ES-I3 (cell line): ENCODE data around the gene WDR33.
"Not testable (repeated sequence)": the region's sequence is repeated elsewhere in the genome, so short reads cannot be mapped to it uniquely, and the experiment has no call there.

Experiments
- H3K36me3 ChIP-seq: 2 replicates; pipeline ENCODE4 v1.6.1; 2013; ENCODE audit warnings: mild to moderate bottlenecking, low read length, control low read depth, moderate library complexity; ENCODE audit not compliant: insufficient read depth
- H3K4me1 ChIP-seq: 2 replicates; pipeline ENCODE4 v1.6.1; 2013; ENCODE audit warnings: mild to moderate bottlenecking, control low read depth, low read length; ENCODE audit not compliant: insufficient read depth
- H3K9ac ChIP-seq: 2 replicates; pipeline ENCODE4 v1.6.1; 2013; ENCODE audit warnings: low read depth, mild to moderate bottlenecking, low read length, moderate library complexity
- H3K9me3 ChIP-seq: 2 replicates; pipeline ENCODE4 v1.6.1; 2013; ENCODE audit warnings: mild to moderate bottlenecking, low read length, moderate library complexity; ENCODE audit not compliant: control insufficient read depth, insufficient read depth

WDR33 gene

GRCh38 chr2:127762846-127763245 is 48.1 kb downstream of the WDR33 start:
- H3K4me1 ChIP-seq = no peaks in the 10 kb centered on the region
- peaks cover 32% of the 10 kb centered on the region for H3K36me3 ChIP-seq
- H3K9me3 ChIP-seq = no peaks in the 10 kb centered on the region
- no peak overlapping the region for H3K9ac ChIP-seq

GRCh38 chr2:127762441-127762840 is 48.5 kb downstream of the WDR33 start:
- Histone ChIP-seq H3K4me1 (no peaks in the 10 kb centered on the region), H3K36me3 (peaks cover 32% of the 10 kb centered on the region), H3K9ac (no peak overlapping the region)

GRCh38 chr2:127759931-127760330 is 51.0 kb downstream of the WDR33 start:
- no peak overlapping the region for H3K9ac ChIP-seq

More at GRCh38 chr2:127762441-127762840, 48.5 kb downstream of the WDR33 start:
- no peaks in the 10 kb centered on the region for H3K9me3 ChIP-seq

GRCh38 chr2:127754186-127754585 is 56.8 kb downstream of the WDR33 start:
- Histone ChIP-seq H3K4me1 (no peaks in the 10 kb centered on the region), H3K9me3 (no peaks in the 10 kb centered on the region), H3K9ac (no peak overlapping the region), H3K36me3 (no peaks in the 10 kb centered on the region; the same call in 1 of the 2 replicates)

More at GRCh38 chr2:127759931-127760330, 51.0 kb downstream of the WDR33 start:
- Histone ChIP-seq H3K9me3 (no peaks in the 10 kb centered on the region), H3K36me3 (peaks cover 29% of the 10 kb centered on the region), H3K4me1 (no peaks in the 10 kb centered on the region)

GRCh38 chr2:127753374-127753773 is 57.6 kb downstream of the WDR33 start:
- H3K9ac ChIP-seq = no peak overlapping the region
- H3K9me3 ChIP-seq = no peaks in the 10 kb centered on the region
- H3K4me1 ChIP-seq = no peaks in the 10 kb centered on the region
- peaks cover 2% of the 10 kb centered on the region; the same call in 1 of the 2 replicates for H3K36me3 ChIP-seq

- not testable (repeated sequence) for H3K9me3 ChIP-seq, H3K36me3 ChIP-seq, H3K4me1 ChIP-seq, H3K9ac ChIP-seq
Measured at GRCh38 chr2:127749537-127749936, 61.4 kb downstream of the WDR33 start.

GRCh38 chr2:127747621-127748020 is 63.4 kb downstream of the WDR33 start:
- Histone ChIP-seq H3K9ac (no peak overlapping the region), H3K36me3 (peaks cover 8% of the 10 kb centered on the region; the same call in 1 of the 2 replicates), H3K4me1 (no peaks in the 10 kb centered on the region), H3K9me3 (no peaks in the 10 kb centered on the region)

GRCh38 chr2:127743477-127744026 is 67.4 kb downstream of the WDR33 start:
- peaks cover 15% of the 10 kb centered on the region for H3K36me3 ChIP-seq
- H3K9ac ChIP-seq = no peak overlapping the region
- H3K4me1 ChIP-seq = no peaks in the 10 kb centered on the region
- no peaks in the 10 kb centered on the region for H3K9me3 ChIP-seq

- peaks cover 10% of the 10 kb centered on the region for H3K36me3 ChIP-seq
Measured at GRCh38 chr2:127740665-127741288, 70.2 kb downstream of the WDR33 start.

GRCh38 chr2:127739800-127740199 is 71.2 kb downstream of the WDR33 start:
- no peaks in the 10 kb centered on the region for H3K4me1 ChIP-seq
- H3K36me3 ChIP-seq = peaks cover 9% of the 10 kb centered on the region
- no peak overlapping the region for H3K9ac ChIP-seq
- no peaks in the 10 kb centered on the region for H3K9me3 ChIP-seq

More at GRCh38 chr2:127740665-127741288, 70.2 kb downstream of the WDR33 start:
- no peak overlapping the region for H3K9ac ChIP-seq
- no peaks in the 10 kb centered on the region for H3K4me1 ChIP-seq
- H3K9me3 ChIP-seq = no peaks in the 10 kb centered on the region

GRCh38 chr2:127737892-127738291 is 73.1 kb downstream of the WDR33 start:
- peaks cover 6% of the 10 kb centered on the region for H3K36me3 ChIP-seq
- no peaks in the 10 kb centered on the region for H3K4me1 ChIP-seq
- no peaks in the 10 kb centered on the region for H3K9me3 ChIP-seq
- no peak overlapping the region for H3K9ac ChIP-seq

- H3K36me3 ChIP-seq = peaks cover 2% of the 10 kb centered on the region; the same call in 1 of the 2 replicates
- no peak overlapping the region for H3K9ac ChIP-seq
- no peaks in the 10 kb centered on the region for H3K9me3 ChIP-seq
- no peaks in the 10 kb centered on the region for H3K4me1 ChIP-seq
Measured at GRCh38 chr2:127735537-127736399, 75.2 kb downstream of the WDR33 start.

GRCh38 chr2:127735044-127735443 is 75.9 kb downstream of the WDR33 start:
- Histone ChIP-seq H3K9me3 (no peaks in the 10 kb centered on the region), H3K9ac (no peak overlapping the region), H3K36me3 (no peaks in the 10 kb centered on the region; the same call in 1 of the 2 replicates), H3K4me1 (no peaks in the 10 kb centered on the region)

GRCh38 chr2:127733816-127734537 is 77.0 kb downstream of the WDR33 start:
- H3K36me3 ChIP-seq = no peaks in the 10 kb centered on the region; the same call in 1 of the 2 replicates
- H3K4me1 ChIP-seq = no peaks in the 10 kb centered on the region
- H3K9me3 ChIP-seq = no peaks in the 10 kb centered on the region
- no peak overlapping the region for H3K9ac ChIP-seq
